CD4-positive, alpha-beta T cell treated with Interleukin-1 beta for 1 hour (primary cell): Measurements from ENCODE around the gene HTT.

Source experiments
- DNase-seq, 2 donors: peaks; one replicate each; pipeline ENCODE4 v3.0.0-alpha.2; 2020 to 2022

The HTT gene

GRCh38 chr4:3203971-3204431 lies 129.5 kb downstream of the HTT start:
- no peak for DNase-seq

DNA sequence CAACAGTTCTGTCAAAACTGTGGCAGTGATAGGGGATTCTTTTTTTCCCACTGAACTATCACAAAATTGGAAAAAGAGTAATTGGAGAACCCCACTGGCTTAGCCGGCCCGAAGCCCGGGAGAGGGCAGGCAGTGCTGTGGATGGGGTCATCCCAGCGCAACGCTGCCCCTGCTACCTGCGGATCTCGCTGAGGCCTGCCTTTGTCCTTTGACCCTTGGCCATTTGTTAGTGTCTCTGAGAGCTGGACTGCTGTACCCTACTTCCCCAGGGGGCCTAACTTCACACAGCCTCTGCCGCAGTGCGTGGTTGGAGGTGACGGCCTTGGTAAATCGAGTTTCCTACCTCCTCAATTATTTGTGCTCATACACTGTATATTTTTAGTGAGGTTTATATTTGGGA lies 131.5 kb downstream of the HTT start:
- DNase-seq: no peak

DNA sequence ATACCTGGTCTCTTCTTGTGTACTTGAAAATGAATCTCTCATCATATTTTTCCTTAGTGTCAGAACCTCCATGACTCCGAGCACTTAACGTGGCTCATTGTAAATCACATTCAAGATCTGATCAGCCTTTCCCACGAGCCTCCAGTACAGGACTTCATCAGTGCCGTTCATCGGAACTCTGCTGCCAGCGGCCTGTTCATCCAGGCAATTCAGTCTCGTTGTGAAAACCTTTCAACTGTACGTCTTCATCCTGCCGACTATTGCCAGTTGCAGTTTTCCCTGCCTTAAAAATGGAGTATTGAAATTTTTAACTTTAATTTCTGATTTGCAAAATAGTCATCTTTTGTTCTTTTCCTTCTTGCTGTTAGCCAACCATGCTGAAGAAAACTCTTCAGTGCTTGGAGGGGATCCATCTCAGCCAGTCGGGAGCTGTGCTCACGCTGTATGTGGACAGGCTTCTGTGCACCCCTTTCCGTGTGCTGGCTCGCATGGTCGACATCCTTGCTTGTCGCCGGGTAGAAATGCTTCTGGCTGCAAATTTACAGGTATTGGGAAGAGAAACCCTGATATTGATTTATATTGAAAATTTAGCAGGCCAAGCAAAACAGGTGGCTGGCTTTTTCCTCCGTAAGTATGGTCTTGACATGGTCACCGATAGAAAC lies 132.1 kb downstream of the HTT start:
- no peak for DNase-seq

DNA sequence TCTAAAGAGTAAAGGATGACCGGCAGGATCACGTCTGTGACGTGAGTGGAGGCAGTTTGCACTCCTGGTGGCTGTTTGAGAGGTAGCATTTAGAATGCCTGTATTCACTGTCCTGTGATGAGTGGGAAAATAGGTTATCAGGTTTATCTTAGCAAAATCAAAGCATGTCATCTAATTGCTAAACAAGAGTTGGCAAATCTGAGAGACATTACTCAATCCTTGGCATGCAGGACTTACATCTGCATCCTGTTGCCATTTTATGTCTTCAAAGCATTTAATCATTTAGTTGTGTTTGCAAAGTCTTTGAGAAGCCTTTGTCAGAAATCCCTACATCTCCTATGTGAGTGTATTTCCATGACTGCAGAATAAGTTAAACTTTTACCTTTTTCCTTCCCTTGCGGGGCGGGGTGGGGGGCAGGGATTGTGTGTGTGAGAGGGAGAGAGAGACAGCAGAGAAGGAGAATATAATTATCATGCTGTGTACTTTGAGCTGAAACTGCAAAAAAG lies 133.1 kb downstream of the HTT start:
- DNase-seq: no peak

GRCh38 chr4:3208826-3209225 lies 134.3 kb downstream of the HTT start:
- no peak for DNase-seq

DNA sequence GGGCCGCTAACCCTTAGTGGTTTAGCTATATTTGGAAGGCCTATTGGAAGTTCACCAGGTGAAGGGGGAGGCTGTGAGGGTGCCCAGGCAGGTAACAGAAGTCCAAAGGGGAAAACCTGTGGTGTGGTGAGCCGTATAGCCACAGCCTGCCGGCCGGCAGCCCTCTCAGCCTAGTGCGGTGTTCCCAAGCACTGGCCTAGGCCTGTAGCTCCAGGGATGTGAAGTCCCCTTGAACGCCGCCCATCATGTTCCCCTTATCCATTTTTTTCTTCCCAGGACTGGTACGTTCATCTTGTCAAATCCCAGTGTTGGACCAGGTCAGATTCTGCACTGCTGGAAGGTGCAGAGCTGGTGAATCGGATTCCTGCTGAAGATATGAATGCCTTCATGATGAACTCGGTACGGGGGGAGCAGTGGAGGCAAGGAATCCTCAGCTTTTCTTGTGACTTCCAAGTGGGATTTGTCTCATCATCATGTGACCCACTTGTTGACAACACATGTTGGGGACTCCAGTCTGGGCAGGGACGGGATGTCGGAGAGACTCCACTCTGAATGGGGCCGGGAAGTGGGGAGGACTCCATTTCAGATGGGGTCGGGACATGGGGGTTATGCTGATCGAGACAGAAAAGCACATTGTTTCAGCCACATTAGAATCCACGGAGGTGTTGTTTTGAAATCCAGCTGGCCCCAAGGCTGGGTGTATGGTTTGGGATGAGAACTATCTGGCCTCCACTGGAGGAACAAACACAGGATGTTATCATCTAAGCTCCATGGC lies 135.3 kb downstream of the HTT start:
- DNase-seq: no peak

GRCh38 chr4:3210467-3210866 lies 136.0 kb downstream of the HTT start:
- no peak for DNase-seq

DNA sequence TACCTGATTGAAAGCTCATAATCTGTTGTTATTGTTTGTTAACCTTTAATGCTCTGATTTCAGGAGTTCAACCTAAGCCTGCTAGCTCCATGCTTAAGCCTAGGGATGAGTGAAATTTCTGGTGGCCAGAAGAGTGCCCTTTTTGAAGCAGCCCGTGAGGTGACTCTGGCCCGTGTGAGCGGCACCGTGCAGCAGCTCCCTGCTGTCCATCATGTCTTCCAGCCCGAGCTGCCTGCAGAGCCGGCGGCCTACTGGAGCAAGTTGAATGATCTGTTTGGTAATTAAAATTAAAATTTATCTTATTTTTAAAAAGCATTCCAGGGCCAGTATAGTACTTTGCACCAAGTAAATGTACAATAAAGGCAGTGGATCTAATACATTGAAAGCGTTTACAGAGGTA lies 137.4 kb downstream of the HTT start:
- no peak for DNase-seq

DNA sequence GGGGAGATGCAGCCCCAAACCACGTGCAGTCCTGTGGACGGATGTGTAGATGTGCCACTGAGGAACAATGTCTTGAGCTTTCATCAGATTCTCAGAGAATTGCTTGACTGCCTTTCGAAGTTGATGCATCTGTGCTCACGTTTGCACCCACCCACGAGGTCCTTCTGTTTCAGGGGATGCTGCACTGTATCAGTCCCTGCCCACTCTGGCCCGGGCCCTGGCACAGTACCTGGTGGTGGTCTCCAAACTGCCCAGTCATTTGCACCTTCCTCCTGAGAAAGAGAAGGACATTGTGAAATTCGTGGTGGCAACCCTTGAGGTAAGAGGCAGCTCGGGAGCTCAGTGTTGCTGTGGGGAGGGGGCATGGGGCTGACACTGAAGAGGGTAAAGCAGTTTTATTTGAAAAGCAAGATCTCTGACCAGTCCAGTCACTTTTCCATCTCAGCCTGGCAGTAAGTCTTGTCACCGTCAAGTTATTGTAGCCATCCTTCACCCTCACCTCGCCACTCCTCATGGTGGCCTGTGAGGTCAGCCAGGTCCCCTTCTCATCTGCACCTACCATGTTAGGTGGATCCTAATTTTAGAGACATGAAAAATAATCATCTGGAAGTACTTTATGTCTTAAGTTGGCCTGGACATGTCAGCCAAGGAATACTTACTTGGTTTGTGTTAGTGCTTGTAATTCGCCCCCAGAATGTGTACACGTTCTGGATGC lies 138.1 kb downstream of the HTT start:
- DNase-seq: no peak

GRCh38 chr4:3213106-3213425 lies 138.6 kb downstream of the HTT start:
- no peak for DNase-seq

DNA sequence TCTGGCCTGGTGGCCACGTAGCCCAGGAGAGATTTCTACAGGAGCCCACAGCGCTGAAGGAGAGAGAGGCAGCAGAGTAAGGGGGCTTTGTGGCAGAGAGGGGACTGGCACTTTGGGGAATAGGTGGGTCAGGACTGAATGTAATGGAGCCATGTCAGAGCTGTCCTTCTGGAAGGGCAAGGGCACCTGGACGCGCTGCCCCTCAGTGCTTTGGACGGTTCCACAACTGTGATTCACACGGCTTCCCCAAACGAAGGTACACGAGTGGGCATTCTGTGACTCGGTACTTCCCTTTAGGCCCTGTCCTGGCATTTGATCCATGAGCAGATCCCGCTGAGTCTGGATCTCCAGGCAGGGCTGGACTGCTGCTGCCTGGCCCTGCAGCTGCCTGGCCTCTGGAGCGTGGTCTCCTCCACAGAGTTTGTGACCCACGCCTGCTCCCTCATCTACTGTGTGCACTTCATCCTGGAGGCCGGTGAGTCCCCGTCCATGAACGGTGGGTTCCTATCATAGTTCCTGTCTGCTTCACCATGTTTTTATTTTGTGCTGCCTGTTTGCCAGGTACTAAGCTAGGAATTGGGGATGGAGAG lies 139.3 kb downstream of the HTT start:
- DNase-seq: no peak

- DNase-seq: no peak
These were observed 140.8 kb downstream of the HTT start for GRCh38 chr4:3215256-3215655.

DNA sequence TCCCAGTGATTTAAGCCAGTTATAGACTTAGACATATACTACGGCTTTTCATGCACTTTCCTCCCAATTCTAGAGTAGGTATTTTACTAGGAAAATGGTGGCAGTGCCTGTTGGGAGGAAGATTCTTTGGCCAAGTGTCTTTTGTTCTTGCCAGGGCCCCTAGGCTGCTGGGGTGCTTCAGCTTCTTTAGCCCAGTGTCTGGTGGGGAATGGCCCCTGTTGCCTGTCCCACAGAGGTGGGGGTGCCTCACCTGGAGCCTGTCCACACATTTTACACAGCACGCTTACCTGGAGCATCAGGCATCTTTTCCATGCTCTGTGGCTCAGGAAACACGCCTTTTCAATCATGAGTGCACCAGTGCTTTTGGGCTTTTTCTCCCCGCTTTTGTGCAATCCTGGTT lies 141.3 kb downstream of the HTT start:
- no peak for DNase-seq

DNA sequence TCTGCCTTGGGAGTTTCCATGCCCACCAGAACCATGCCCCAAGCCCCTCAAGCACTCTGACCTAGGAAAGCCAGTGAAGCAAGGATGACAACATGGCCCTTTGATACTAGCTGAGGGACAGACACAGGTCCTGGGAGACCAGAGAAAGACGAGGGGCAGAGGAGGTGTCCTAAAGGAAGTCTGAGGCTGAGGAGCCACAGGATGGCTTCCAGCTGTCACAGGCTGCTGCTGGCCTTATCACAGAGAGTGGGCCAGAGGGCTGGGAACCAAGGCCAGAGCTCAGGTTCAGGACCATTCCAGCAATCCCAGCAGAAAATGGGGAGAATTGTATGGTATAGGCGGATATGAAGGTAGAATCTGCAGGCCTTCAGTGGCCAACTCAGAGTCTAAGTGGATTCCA lies 142.8 kb downstream of the HTT start:
- DNase-seq: no peak

DNA sequence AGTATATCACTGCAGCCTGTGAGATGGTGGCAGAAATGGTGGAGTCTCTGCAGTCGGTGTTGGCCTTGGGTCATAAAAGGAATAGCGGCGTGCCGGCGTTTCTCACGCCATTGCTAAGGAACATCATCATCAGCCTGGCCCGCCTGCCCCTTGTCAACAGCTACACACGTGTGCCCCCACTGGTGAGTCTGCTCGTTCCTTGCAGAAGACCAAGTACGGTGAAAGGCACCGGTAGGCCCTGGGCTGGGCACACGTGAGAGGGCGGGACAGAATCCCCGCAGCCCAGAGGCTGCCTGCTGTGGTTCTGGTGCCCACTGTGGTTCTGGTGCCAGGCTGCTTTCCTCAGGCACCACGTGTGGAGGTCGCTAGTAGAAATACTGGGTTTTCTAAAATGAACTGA lies 143.3 kb downstream of the HTT start:
- DNase-seq: no peak

DNA sequence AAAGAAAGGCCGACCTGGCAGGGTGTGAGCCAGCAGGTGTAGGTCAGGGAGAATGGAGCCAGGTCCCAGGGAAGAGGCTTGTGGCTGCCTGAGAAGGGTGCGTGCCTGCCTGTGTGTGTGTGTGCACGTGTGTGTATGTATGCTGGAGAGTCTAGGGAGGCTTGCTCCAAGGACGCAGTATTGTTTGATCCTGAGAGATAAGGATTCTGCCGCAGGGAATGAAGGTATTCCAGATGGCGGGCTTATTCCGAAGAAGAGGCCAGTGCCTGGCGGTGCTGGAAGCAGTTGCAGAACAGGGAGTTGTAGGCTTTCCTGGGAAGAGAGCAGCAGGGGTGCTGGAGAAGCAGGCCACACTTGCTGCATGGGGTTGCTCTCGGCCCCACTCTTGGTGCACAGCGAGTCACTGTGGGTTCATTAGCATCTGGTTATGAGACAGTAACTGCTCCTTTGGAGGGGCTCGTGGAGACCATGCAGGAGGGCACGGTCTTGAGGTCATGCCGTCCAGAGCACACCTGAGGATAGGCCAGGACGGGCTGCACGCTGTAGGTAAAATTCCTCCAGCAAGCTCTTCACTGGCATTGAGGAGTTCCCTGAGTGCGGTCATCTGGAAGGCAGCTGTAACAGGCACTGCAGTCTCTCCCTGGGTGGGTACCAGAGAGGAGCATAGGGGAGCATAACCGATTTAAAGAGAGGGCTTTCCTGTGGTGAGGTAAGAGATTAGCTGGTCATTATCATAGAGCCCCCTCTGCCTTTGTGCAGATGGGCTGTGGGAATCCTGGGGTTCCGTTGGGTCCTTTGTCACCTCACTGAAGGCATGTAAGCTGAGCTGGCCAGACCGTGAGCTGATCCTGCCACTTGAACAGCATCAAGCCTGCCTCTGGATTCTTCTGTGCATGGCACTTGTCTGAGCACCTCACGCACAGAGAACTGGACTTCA lies 144.6 kb downstream of the HTT start:
- DNase-seq: no peak

GRCh38 chr4:3219761-3220475 lies 145.4 kb downstream of the HTT start:
- no peak for DNase-seq

DNA sequence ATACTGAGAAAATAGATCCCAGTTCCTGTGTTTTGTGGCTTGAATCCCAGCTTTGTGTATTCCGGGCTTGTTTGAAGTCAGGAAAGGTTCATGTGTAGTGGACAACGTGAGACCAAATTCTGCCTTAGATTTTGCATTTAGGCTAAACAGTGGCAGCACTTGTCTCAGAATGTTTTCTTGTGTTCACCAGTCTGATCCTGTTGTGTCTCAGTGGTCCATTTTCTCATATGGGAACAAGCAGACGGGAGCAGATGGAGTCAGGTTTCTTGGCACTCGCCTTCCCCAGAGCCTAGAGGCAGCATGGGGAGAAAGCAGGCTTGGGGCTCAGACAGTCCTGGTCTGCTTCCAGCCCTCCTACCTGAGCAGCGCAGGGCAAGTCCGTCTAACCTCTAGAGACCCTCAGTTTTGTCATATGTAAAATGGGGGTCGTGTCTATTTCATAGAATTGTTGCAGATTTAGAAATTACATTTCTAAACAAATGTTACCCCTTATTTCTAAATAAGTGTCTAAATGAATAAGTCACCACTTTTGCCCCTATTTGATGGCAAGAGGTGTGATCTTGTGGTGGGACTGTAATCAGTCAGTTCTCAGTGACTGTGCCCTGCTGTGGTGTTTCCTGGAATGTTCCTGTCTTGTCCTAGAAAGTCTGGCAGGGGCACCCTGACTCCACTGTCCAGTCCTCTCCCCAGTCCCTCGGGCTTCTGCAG lies 146.1 kb downstream of the HTT start:
- DNase-seq: no peak

GRCh38 chr4:3221184-3221494 lies 146.7 kb downstream of the HTT start:
- no peak for DNase-seq

DNA sequence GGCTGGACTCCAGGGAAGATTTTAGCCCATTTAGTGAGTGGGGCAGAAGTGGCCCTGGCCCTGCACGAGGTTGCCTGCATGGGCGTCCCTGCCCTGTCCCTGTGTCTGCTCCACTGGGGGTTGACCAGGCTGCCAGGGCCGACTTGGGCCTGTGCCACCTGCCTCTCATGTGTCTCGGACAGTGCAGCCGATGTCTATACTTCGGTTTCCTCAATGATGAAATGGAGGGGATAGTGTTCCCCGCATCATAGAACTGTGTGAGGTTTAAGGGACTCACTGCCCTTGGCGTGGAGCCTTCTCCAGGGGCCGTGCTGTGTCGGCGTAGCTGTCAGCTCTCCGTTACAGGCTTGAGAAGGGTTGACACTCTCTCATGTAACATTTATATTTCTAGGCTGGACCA lies 147.5 kb downstream of the HTT start:
- no peak for DNase-seq

- DNase-seq: no peak
These were observed 148.9 kb downstream of the HTT start for GRCh38 chr4:3223346-3223745.
